ENCODE results near the gene PCSK5.

The PCSK5 gene

GRCh38 chr9:76185432-76185831 lies 295.0 kb downstream of the PCSK5 start:
- no peaks in the 10 kb centered on the region for H3K9me3 ChIP-seq (replicated peaks; ENCODE audit: insufficient read depth, low read length)
- H3K79me2 ChIP-seq (ENCODE audit: low read length) = no peaks in the 10 kb centered on the region
- no peak overlapping the region for H3K27ac ChIP-seq (ENCODE audit: low read length)
- no peak overlapping the region for H2AFZ ChIP-seq (ENCODE audit: low read length)
- no peaks in the 10 kb centered on the region for H3K36me3 ChIP-seq (replicated peaks; ENCODE audit: insufficient read depth, low read length)
- H4K20me1 ChIP-seq (ENCODE audit: insufficient read depth, low read length) = no peaks in the 10 kb centered on the region
- DNase-seq = no peak
- TF ChIP-seq CTCF (IDR thresholded peaks at IDR 0.05; ENCODE audit: low read length) = no peak
- no peak for TF ChIP-seq EZH2 (optimal IDR thresholded peaks at IDR 0.05; ENCODE audit: low read depth, low read length)
- TF ChIP-seq EZH2phosphoT487 (IDR thresholded peaks at IDR 0.05; ENCODE audit: low read length) = no peak
- no peak overlapping the region for H3K9ac ChIP-seq (ENCODE audit: low read length)
- H3K4me2 ChIP-seq (ENCODE audit: low read depth, low read length) = no peak overlapping the region
- H3K4me1 ChIP-seq (ENCODE audit: low read length) = no peaks in the 10 kb centered on the region
- H3F3A ChIP-seq (ENCODE audit: insufficient read depth, low read length) = no peaks in the 10 kb centered on the region
- H3K4me3 ChIP-seq (ENCODE audit: low read length) = no peak overlapping the region
- no peaks in the 10 kb centered on the region for H3K27me3 ChIP-seq (replicated peaks; ENCODE audit: insufficient read depth, low read length)
- no peaks in the 10 kb centered on the region for H3K9me2 ChIP-seq (replicated peaks; ENCODE audit: insufficient read depth, low read length)

- no peaks in the 10 kb centered on the region for H3K9me2 ChIP-seq (replicated peaks; ENCODE audit: insufficient read depth, low read length)
- H4K20me1 ChIP-seq (ENCODE audit: insufficient read depth, low read length) = no peaks in the 10 kb centered on the region
- TF ChIP-seq EZH2 (optimal IDR thresholded peaks at IDR 0.05; ENCODE audit: low read depth, low read length) (no peak), EZH2phosphoT487 (IDR thresholded peaks at IDR 0.05; ENCODE audit: low read length) (no peak), CTCF (IDR thresholded peaks at IDR 0.05; ENCODE audit: low read length) (no peak)
- no peaks in the 10 kb centered on the region for H3K9me3 ChIP-seq (replicated peaks; ENCODE audit: insufficient read depth, low read length)
- no peaks in the 10 kb centered on the region for H3F3A ChIP-seq (ENCODE audit: insufficient read depth, low read length)
- H3K27ac ChIP-seq (ENCODE audit: low read length) = no peak overlapping the region
- no peak overlapping the region for H3K4me2 ChIP-seq (ENCODE audit: low read depth, low read length)
- no peak overlapping the region for H3K9ac ChIP-seq (ENCODE audit: low read length)
- H3K4me1 ChIP-seq (ENCODE audit: low read length) = no peaks in the 10 kb centered on the region
- H2AFZ ChIP-seq (ENCODE audit: low read length) = no peak overlapping the region
- H3K36me3 ChIP-seq (replicated peaks; ENCODE audit: insufficient read depth, low read length) = no peaks in the 10 kb centered on the region
- no peaks in the 10 kb centered on the region for H3K27me3 ChIP-seq (replicated peaks; ENCODE audit: insufficient read depth, low read length)
- no peaks in the 10 kb centered on the region for H3K79me2 ChIP-seq (ENCODE audit: low read length)
- no peak overlapping the region for H3K4me3 ChIP-seq (ENCODE audit: low read length)
- DNase-seq = no peak
Observed at GRCh38 chr9:76188286-76188685, 297.8 kb downstream of the PCSK5 start.

GRCh38 chr9:76188905-76189304 lies 298.4 kb downstream of the PCSK5 start:
- no peaks in the 10 kb centered on the region for H3K9me2 ChIP-seq (replicated peaks; ENCODE audit: insufficient read depth, low read length)
- H3K27ac ChIP-seq (ENCODE audit: low read length) = no peak overlapping the region
- no peaks in the 10 kb centered on the region for H3K79me2 ChIP-seq (ENCODE audit: low read length)
- no peak overlapping the region for H2AFZ ChIP-seq (ENCODE audit: low read length)
- H3K36me3 ChIP-seq (replicated peaks; ENCODE audit: insufficient read depth, low read length) = no peaks in the 10 kb centered on the region
- no peaks in the 10 kb centered on the region for H3K27me3 ChIP-seq (replicated peaks; ENCODE audit: insufficient read depth, low read length)
- H3F3A ChIP-seq (ENCODE audit: insufficient read depth, low read length) = no peaks in the 10 kb centered on the region
- DNase-seq = no peak
- H3K4me1 ChIP-seq (ENCODE audit: low read length) = no peaks in the 10 kb centered on the region
- no peaks in the 10 kb centered on the region for H3K9me3 ChIP-seq (replicated peaks; ENCODE audit: insufficient read depth, low read length)
- TF ChIP-seq EZH2 (optimal IDR thresholded peaks at IDR 0.05; ENCODE audit: low read depth, low read length) = no peak
- no peak for TF ChIP-seq CTCF (IDR thresholded peaks at IDR 0.05; ENCODE audit: low read length)
- TF ChIP-seq EZH2phosphoT487 (IDR thresholded peaks at IDR 0.05; ENCODE audit: low read length) = no peak
- no peak overlapping the region for H3K9ac ChIP-seq (ENCODE audit: low read length)
- H4K20me1 ChIP-seq (ENCODE audit: insufficient read depth, low read length) = no peaks in the 10 kb centered on the region
- no peak overlapping the region for H3K4me2 ChIP-seq (ENCODE audit: low read depth, low read length)
- H3K4me3 ChIP-seq (ENCODE audit: low read length) = no peak overlapping the region
